ENCODE measurements around the gene SPHK1. TPM values are rescaled to one million over a fixed set of nuclear protein-coding genes. Genes with fewer than 3 reads are reported as not detected.

The SPHK1 gene
- total and polyA plus RNA-seq, 2 donors: 3.8 to 12.6 TPM

GRCh38 chr17:76432712-76433336, 48.4 kb downstream of the SPHK1 start:
- Histone ChIP-seq H3K27ac (ENCODE audit: low read depth) (no peak overlapping the region), H3K4me3 (ENCODE audit: low read depth, low read length) (no peak overlapping the region), H3K36me3 (ENCODE audit: insufficient read depth) (no peaks in the 10 kb centered on the region), H3K4me1 (ENCODE audit: insufficient read depth) (no peaks in the 10 kb centered on the region)
- WGBS: 64% methylated on average over 3 of the region's 3 CpGs
- no peak for DNase-seq (ENCODE audit: extremely low spot score)

- no peaks in the 10 kb centered on the region for H3K36me3 ChIP-seq (ENCODE audit: insufficient read depth)
- no peak overlapping the region for H3K27ac ChIP-seq (ENCODE audit: low read depth)
- no peaks in the 10 kb centered on the region for H3K4me1 ChIP-seq (ENCODE audit: insufficient read depth)
- 97% methylated on average over 9 of the region's 9 CpGs for WGBS
- no peak for DNase-seq (ENCODE audit: extremely low spot score)
- no peak overlapping the region for H3K4me3 ChIP-seq (ENCODE audit: low read depth, low read length)
Observed at GRCh38 chr17:76433693-76434092, 49.3 kb downstream of the SPHK1 start.

DNA sequence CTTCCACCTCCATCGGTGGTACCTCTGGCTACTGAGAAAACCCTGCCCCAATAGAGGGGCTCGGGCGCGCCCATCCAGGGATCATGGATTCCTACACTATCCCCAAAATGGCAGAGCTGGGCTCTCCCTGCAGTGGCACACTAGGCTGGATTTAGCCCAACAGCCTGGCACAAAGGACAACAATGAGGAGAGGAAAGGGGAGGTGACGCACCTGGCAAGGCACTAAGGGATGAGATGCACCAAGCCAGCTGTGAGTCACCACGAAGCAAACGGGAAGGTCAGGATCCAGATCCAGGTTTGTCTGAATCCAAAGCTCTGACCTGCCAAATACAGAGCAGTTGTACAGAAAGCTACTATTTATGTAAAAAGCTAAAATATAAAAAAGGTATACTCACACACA, 50.5 kb downstream of the SPHK1 start:
- H3K36me3 ChIP-seq (ENCODE audit: insufficient read depth): no peaks in the 10 kb centered on the region
- H3K4me3 ChIP-seq (ENCODE audit: low read depth, low read length): no peak overlapping the region
- H3K27ac ChIP-seq (ENCODE audit: low read depth): no peak overlapping the region
- no peak for DNase-seq (ENCODE audit: extremely low spot score)
- no peaks in the 10 kb centered on the region for H3K4me1 ChIP-seq (ENCODE audit: insufficient read depth)
- WGBS: 89% methylated on average over 7 of the region's 7 CpGs

DNA sequence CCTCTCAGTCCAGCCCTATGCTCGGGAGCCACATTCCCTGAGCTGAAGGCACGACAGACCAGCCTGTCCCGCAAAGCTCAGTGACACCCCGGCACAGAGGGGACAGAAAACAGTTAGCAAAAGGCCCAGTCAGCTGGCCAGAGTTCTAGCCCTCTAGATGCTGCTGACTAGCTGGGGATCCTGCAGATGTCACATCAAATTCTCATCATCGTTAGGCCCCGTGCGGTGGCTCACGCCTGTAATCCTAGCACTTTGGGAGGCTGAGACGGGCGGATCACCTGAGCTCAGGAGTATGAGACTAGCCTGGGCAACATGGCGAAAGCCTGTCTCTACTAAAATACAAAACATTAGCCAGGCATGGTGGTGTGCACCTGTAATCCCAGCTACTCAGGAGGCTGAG, 51.3 kb downstream of the SPHK1 start:
- no peak overlapping the region for H3K27ac ChIP-seq (ENCODE audit: low read depth)
- DNase-seq (ENCODE audit: extremely low spot score): no peak
- WGBS: 96% methylated on average over 11 of the region's 11 CpGs
- no peaks in the 10 kb centered on the region for H3K36me3 ChIP-seq (ENCODE audit: insufficient read depth)
- H3K4me3 ChIP-seq (ENCODE audit: low read depth, low read length): no peak overlapping the region
- no peaks in the 10 kb centered on the region for H3K4me1 ChIP-seq (ENCODE audit: insufficient read depth)

Small RNA genes lying within 50 kb of the gene (small RNA-seq; reads per million reads assigned to genes)
- gene RNU6-24P: not detected

Other genes starting within 250 kb of the SPHK1 start
- gene FOXJ1, start 243.4 kb upstream of the SPHK1 start, total RNA-seq: 0.90 TPM
- gene FOXJ1, start 243.4 kb upstream of the SPHK1 start, polyA plus RNA-seq: 1.4 TPM
- gene RNF157, start 144.1 kb upstream of the SPHK1 start, total RNA-seq: 1.9 TPM
- 5.8 TPM for gene RNF157, start 144.1 kb upstream of the SPHK1 start, polyA plus RNA-seq
- 5.4 TPM for gene UBALD2, start 119.3 kb upstream of the SPHK1 start, total RNA-seq
- 22.4 TPM for gene UBALD2, start 119.3 kb upstream of the SPHK1 start, polyA plus RNA-seq
- gene QRICH2, start 76.3 kb upstream of the SPHK1 start, total RNA-seq: 3.2 TPM
- 2.4 TPM for gene QRICH2, start 76.3 kb upstream of the SPHK1 start, polyA plus RNA-seq
- 38.9 TPM for gene PRPSAP1, start 30.7 kb upstream of the SPHK1 start, total RNA-seq
- 40.5 TPM for gene PRPSAP1, start 30.7 kb upstream of the SPHK1 start, polyA plus RNA-seq
- gene UBE2O, start 68.5 kb downstream of the SPHK1 start, total RNA-seq: 18.3 TPM
- 14.0 TPM for gene UBE2O, start 68.5 kb downstream of the SPHK1 start, polyA plus RNA-seq
- not detected for gene AANAT, start 83.0 kb downstream of the SPHK1 start, total RNA-seq
- not detected for gene AANAT, start 83.0 kb downstream of the SPHK1 start, polyA plus RNA-seq
- gene RHBDF2, start 116.8 kb downstream of the SPHK1 start, total RNA-seq: 4.2 TPM
- 17.2 TPM for gene RHBDF2, start 116.8 kb downstream of the SPHK1 start, polyA plus RNA-seq
- gene CYGB, start 153.1 kb downstream of the SPHK1 start, total RNA-seq: 14.4 TPM
- 68.7 TPM for gene CYGB, start 153.1 kb downstream of the SPHK1 start, polyA plus RNA-seq
- gene PRCD, start 155.4 kb downstream of the SPHK1 start, total RNA-seq: 7.1 TPM
- 10.6 TPM for gene PRCD, start 155.4 kb downstream of the SPHK1 start, polyA plus RNA-seq
- 10.3 TPM for gene ST6GALNAC2, start 201.3 kb downstream of the SPHK1 start, total RNA-seq
- 7.6 TPM for gene ST6GALNAC2, start 201.3 kb downstream of the SPHK1 start, polyA plus RNA-seq